ENCODE data around the gene TMEM185B. TPM values are rescaled to one million over a fixed set of nuclear protein-coding genes. Genes with fewer than 3 reads are reported as not detected.

TMEM185B gene
- total RNA-seq, 4 donors from 2014 or later = 21.0 to 33.3 (median 25.4) TPM

DNA sequence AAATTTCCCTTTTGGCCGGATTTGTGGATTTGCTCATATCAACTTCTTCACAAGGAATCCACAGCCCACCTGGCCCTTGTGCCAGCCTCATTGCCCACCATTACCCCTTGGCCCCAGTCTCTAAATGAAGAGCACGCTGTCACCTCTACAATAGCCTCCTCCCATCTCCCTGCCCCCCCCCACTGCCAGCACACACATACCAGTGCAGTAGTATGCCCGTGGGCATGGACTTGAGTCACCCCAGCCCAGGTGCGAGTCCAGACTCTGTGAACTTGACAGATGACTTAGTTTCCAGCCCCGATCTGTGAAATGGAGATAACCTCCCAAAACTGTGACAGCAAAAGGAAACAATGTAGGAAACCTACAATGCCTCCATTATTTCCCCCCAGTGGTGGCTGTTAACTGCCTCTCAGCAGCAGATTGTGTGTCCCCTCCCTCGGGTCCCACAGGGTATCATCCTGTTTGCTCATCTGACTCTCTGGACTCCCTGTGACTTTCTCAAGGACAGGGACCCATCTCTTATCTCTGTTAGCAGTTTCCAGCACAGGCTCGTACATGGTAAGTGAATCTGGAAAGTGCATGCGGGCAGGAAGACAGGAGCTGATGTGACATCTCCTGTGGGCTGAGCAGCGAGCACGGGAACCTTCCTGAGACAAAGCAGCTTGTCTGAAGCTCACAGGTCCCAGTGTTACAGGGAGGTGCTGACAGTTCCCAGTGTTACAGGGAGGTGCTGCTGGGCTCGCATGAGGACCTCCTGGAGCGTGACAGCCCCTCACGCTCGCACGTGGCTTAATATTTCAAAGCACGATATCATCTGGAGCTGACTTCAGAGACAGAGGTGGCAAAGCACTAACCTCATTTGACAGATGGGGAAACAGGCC, 4.2 kb upstream of the TMEM185B start:
- intact Hi-C loops (cut with DNase I; ENCODE audit: low total_unique reads) = no loop called here
- WGBS, 2 donors = 79 to 86% methylated on average over 16 of the region's 16 CpGs
- no peak for TF ChIP-seq POLR2A (IDR thresholded peaks at IDR 0.05)
- TF ChIP-seq, protein P1, sequence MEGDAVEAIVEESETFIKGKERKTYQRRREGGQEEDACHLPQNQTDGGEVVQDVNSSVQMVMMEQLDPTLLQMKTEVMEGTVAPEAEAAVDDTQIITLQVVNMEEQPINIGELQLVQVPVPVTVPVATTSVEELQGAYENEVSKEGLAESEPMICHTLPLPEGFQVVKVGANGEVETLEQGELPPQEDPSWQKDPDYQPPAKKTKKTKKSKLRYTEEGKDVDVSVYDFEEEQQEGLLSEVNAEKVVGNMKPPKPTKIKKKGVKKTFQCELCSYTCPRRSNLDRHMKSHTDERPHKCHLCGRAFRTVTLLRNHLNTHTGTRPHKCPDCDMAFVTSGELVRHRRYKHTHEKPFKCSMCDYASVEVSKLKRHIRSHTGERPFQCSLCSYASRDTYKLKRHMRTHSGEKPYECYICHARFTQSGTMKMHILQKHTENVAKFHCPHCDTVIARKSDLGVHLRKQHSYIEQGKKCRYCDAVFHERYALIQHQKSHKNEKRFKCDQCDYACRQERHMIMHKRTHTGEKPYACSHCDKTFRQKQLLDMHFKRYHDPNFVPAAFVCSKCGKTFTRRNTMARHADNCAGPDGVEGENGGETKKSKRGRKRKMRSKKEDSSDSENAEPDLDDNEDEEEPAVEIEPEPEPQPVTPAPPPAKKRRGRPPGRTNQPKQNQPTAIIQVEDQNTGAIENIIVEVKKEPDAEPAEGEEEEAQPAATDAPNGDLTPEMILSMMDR (IDR thresholded peaks at IDR 0.05) = no peak
- no peak overlapping the region for H3K4me3 ChIP-seq (ENCODE audit: low read depth, poor library complexity, severe bottlenecking)
- no peak for DNase-seq (ENCODE audit: low spot score in 2 of 2)

DNA sequence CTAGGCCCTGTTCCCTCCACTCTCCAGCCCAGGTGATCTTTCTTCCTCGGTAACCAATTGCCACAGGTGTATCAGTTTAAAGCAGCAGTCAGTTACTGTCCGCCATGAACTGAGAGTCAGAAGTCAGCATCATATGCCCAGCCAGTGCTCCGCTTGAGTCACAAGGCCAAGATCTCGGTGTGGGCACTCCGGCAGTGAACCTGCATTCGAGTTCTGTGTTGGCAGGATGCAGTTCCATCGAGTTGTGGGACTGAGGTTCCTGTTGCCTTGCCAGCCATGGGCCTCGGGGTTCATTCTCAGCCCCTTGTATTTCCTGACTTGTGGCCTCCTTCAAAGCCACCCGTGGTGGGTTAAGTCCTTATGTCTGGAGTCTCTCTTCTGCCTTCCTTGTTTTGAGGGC, 3.1 kb upstream of the TMEM185B start:
- TF ChIP-seq, protein P1 (IDR thresholded peaks at IDR 0.05) = no peak
- no peak for TF ChIP-seq POLR2A (IDR thresholded peaks at IDR 0.05)
- intact Hi-C loops (cut with DNase I; ENCODE audit: low total_unique reads) = no loop called here

DNA sequence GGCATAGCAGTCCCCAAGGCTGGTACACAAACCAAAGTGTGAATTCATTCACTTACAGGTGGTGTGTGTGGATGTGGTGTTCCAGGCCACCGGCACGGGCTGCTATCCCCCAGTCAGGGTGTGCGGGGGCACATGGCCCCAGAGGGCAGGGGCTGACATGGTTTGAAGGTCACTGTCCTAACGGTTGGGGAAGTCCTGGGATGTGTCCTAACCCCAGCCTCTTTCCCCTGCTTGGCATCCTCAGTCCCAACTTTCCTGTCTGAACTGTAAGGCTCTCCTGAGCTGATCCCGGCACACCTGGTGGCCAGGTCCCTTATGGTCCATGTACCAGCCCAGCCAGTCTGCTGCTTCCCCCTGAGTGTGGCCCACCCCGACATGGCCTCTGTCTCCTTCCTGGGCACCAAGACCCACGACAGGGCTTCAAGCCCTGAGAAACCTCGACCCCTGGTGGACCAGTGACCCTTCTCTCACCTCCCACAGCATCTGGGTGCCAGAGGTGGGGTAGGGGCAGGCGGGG, 2.4 kb upstream of the TMEM185B start:
- TF ChIP-seq POLR2A (IDR thresholded peaks at IDR 0.05) = no peak
- TF ChIP-seq, protein P1 (IDR thresholded peaks at IDR 0.05) = no peak

More for the DNA sequence above, 3.1 kb upstream of the TMEM185B start:
- 81 to 87% methylated on average over 9 of the region's 9 CpGs for WGBS, 2 donors
- H3K4me3 ChIP-seq (ENCODE audit: low read depth, poor library complexity, severe bottlenecking) = no peak overlapping the region
- no peak for DNase-seq (ENCODE audit: low spot score in 2 of 2)

DNA sequence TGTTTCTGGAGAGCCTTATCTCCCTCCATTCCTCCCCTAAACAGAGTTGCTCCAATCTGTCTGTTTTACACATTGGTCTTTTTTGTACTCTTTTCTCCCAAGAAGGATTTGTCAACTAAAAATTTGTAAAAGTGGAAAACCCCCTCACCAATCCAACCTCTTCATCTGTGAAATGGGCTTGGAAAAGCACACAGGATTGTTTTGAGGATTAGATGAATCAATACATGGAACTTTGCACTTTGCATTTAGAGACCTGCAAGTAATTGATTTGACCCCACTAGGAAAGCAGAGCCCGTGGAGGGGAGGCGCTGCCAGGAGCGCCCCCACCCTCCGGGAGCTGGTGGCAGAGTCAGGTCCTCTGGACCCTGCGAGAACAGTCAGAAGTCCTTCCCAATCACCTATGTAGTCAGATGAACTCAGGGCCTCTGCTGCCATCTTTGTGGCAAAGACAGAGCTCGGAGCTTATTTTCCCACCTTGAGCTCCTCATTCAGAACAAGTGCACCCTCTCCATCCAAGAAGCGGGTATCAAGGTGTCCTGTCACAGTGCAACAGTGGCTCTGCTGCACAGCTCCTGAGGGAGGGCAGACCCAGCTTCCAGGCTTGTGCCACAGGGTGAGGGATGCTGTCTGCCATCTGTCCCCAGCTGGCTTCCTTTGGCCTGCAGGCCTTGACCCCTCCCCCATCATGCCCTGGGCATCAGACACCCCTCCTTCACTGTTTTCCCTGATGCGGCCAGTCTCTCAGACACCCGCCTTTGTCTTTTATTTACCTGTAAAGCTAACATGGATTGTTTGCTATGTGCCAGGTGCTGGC, 1.7 kb upstream of the TMEM185B start:
- 94 to 96% methylated on average over 9 of the region's 9 CpGs for WGBS, 2 donors
- no peak for TF ChIP-seq POLR2A (IDR thresholded peaks at IDR 0.05)
- TF ChIP-seq, protein P1 (IDR thresholded peaks at IDR 0.05) = no peak
- peak in 1 of 2 donors; percentile 77 for DNase-seq (ENCODE audit: low spot score in 2 of 2)
- H3K4me3 ChIP-seq (ENCODE audit: low read depth, poor library complexity, severe bottlenecking) = no peak overlapping the region
- intact Hi-C loops (cut with DNase I; ENCODE audit: low total_unique reads) = no loop called here

More for the DNA sequence above, 2.4 kb upstream of the TMEM185B start:
- 88 to 89% methylated on average over 9 of the region's 9 CpGs for WGBS, 2 donors
- no peak overlapping the region for H3K4me3 ChIP-seq (ENCODE audit: low read depth, poor library complexity, severe bottlenecking)
- no peak for DNase-seq (ENCODE audit: low spot score in 2 of 2)
- intact Hi-C loops (cut with DNase I; ENCODE audit: low total_unique reads) = no loop called here

DNA sequence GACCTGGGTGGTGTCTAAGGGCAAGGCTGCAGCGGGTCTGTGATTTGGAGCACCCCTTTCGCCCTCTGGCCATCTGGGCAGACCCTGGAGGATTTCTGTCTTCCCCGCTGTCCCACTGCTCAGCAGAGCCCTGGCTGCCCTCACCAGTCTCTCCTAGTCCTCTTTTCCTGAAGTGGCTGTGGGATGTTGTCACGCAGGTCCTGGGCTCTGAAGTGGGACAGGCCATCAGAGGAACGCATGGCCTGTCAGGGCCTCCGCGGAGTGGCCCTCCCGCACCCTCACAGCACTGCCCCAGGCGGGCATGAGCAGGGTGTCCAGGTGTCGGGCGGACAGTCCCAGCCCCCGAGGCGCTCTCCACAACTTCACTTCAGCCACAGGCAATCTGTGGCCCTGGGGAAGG, 1.1 kb upstream of the TMEM185B start:
- intact Hi-C loops (cut with DNase I; ENCODE audit: low total_unique reads) = no loop called here
- no peak overlapping the region for H3K4me3 ChIP-seq (ENCODE audit: low read depth, poor library complexity, severe bottlenecking)
- 92 to 96% methylated on average over 13 of the region's 13 CpGs for WGBS, 2 donors
- TF ChIP-seq, protein P1 (IDR thresholded peaks at IDR 0.05) = no peak
- TF ChIP-seq POLR2A (IDR thresholded peaks at IDR 0.05) = no peak
- DNase-seq (ENCODE audit: low spot score in 2 of 2) = peak in 1 of 2 donors; percentile 85

Measured in lower leg skin (tissue), 4 donors.